MM.1S (cell line): ENCODE measurements around the gene PTGR3.

Experiments used
- CTCF ChIP-seq: fragments of 300-600 bp; sonication (generic); IDR thresholded peaks from 2 replicates; pipeline ENCODE4 v1.5.1; 2016; ENCODE audit warnings: antibody characterized with exemption, low read length, mixed read lengths
- EZH2 ChIP-seq: fragments of 300-600 bp; sonication (generic); optimal IDR thresholded peaks from 2 replicates; pipeline ENCODE3; 2017; ENCODE audit warnings: low read depth, mild to moderate bottlenecking, antibody characterized with exemption, low read length, mixed read lengths

- TF ChIP-seq CTCF (no peak), EZH2 (no peak)
These were observed 5.3 kb downstream of the PTGR3 start for GRCh38 chr18:75203416-75204268.
